GM12892 (cell line): ENCODE results near the gene RBM19.

Source experiments
- POLR2A ChIP-seq: IDR thresholded peaks from 2 replicates; pipeline ENCODE4 v1.6.1; 2011; ENCODE audit warnings: low read depth, low read length, control low read depth
- POLR2AphosphoS5 ChIP-seq: IDR thresholded peaks from 2 replicates; pipeline ENCODE4 v1.6.1; 2011; ENCODE audit warnings: low read depth, low read length, control low read depth
- TAF1 ChIP-seq: IDR thresholded peaks from 2 replicates; pipeline ENCODE4 v1.6.1; 2011; ENCODE audit warnings: low read depth, mild to moderate bottlenecking, control low read depth, low read length, borderline replicate concordance

DNA sequence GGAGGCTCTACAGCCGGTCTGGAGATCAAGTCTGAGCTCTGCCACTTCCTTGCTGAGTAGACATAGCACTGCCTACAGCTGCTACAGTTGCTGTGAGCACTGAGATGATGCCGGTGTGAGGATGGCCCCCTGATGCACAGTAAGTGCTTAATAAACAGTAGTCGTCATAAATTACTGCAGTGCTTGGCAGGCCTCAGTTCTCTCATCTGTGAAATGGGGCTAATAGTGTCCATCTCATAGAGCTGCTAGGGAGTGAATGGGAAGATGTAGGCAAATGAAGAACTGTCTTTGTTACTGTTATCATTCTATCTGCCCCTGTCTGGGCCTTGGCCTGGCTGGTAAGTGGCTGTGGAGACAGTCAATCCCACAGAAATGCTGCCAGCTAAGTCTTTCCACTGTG, 124.3 kb downstream of the RBM19 start:
- TF ChIP-seq POLR2AphosphoS5, result no peak
- no peak for TF ChIP-seq POLR2A
- no peak for TF ChIP-seq TAF1
